Bone marrow (tissue), 2 donors: ENCODE results near the gene SKIDA1.
"Not testable (repeated sequence)": the region's sequence is repeated elsewhere in the genome, so short reads cannot be mapped to it uniquely, and the experiment has no call there.

Source experiments
- DNase-seq, 2 donors: peaks; one replicate each; lab custom pipeline; 2025; lab: John Stamatoyannopoulos, UW

Gene SKIDA1

DNA sequence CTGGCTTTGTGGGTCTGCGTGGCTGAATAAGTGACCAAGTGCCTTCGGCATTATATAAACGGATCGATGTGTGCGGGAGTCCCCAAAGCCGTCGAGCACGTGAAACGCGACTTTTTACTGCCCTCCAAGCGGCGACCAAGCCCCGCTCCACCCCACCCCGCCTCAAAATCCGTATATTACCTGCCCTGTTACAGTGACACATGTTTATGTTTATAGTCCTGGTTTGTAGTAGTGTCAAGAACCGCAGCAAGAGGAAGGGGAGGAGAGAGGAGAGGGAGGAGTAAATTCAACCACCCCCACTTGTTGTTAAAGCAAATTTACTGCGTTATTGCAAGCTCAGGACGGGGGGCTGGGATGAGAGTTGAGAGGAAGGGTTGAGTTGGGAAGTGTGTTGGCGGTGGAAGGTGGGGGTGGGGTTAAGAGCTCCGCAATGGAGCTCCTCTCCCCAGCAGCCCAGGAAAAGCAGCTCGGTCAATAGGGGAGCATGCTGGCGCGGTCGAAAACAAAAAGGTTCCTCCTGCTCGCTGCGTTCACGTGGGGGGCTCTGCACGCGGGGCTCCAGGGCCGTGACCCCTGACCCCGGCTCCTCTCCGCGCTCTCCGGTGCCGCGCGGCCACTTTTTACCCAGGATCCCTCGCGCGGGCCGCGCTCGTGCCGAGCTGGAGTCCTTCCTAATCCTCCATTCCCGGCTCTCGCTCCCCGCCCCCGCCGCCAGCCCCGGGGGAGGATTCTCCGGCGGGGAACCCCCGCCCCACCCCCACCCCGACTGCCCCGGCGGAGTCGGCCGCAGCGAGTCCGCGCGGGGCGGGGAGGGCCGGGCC lies at the start of gene SKIDA1:
TSS of gene SKIDA1 (minus strand) at position 316 of the 821 bp plus-strand sequence. CDS start 7,860 bp downstream, outside the sequence.
- peak; percentile 61 to 74 for DNase-seq

GRCh38 chr10:21574514-21574913 lies 49.0 kb upstream of the SKIDA1 start:
- not testable (repeated sequence) for DNase-seq

DNA sequence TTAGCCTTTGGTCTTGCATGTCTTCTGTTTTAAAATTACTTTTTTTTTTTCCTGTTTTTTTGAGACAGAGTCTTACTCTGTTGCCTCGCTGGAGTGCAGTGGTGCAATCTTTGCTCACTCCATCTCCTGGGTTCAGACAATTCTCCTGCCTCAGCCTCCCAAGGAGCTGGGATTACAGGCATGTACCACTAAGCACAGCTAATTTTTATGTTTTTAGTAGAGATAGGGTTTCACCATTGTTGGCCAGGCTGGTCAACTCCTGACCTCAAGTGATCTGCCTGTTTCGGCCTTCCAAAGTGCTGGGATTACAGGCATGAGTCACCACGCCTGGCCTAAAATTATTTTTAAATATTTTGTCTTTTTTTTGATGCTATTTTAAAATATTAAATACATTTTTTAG lies 47.1 kb upstream of the SKIDA1 start:
- no peak for DNase-seq

DNA sequence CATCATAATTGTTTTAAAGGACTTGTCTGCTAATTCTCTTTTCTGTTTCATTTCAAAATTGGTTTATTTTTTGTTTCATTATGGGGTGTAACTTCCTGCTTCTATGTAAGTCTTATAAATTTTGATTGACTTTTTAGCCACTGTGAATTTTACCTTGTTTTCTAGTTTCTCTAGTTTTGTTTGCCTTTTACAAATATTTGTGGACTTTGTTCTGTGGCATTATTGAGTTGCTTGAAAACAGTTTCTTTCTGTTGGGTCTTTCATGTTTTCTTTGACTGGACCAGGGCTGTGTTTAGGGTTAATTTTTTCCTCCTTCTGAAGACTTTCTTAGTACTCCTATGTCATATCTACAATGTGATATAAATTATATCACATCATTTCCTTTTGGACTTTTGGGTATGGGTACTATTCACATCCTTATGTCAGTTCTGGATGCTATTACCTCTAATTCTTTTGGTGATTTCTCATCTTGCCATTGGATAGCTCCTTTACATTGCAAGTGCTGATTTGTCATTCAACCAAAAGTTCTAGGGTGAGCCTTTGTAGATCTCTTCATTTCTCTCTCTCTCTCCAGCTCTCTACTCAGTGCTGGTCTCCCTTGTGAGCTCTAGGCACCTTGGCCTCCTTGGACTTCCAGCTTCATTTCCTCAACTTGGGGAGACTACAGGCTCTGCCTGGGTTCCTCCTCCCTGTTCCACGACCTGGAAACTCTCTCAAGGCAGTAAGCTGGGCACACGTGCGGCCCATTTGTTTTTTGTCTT lies 45.5 kb upstream of the SKIDA1 start:
- no peak for DNase-seq

DNA sequence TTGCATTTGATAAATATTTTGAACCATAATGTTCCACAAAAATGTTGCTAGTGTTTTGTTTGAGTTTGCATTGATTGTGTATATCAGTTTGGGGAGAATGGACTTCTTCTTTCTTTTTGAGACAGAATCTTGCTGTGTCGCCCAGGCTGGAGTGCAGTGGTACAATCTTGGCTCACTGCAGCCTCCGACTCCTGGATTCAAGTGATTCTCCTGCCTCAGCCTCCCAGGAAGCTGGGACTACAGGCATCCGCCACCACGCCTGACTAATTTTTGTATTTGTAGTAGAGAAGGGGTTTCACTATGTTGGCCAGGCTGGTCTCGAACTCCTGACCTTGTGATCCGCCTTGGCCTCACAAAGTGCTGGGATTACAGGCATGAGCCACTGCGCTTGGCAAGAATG lies 33.5 kb upstream of the SKIDA1 start:
- DNase-seq = not testable (repeated sequence)

- DNase-seq = no peak
Measured at GRCh38 chr10:21556527-21556926, 31.0 kb upstream of the SKIDA1 start.

GRCh38 chr10:21552638-21553037 lies 27.2 kb upstream of the SKIDA1 start:
- DNase-seq = no peak

- DNase-seq = no peak
Measured at GRCh38 chr10:21547246-21547645, 21.8 kb upstream of the SKIDA1 start.

- not testable (repeated sequence) for DNase-seq
Measured at GRCh38 chr10:21540701-21541100, 15.2 kb upstream of the SKIDA1 start.

- no peak for DNase-seq
Measured at GRCh38 chr10:21536874-21537273, 11.4 kb upstream of the SKIDA1 start.

- not testable (repeated sequence) for DNase-seq
Measured at GRCh38 chr10:21535976-21536375, 10.5 kb upstream of the SKIDA1 start.

DNA sequence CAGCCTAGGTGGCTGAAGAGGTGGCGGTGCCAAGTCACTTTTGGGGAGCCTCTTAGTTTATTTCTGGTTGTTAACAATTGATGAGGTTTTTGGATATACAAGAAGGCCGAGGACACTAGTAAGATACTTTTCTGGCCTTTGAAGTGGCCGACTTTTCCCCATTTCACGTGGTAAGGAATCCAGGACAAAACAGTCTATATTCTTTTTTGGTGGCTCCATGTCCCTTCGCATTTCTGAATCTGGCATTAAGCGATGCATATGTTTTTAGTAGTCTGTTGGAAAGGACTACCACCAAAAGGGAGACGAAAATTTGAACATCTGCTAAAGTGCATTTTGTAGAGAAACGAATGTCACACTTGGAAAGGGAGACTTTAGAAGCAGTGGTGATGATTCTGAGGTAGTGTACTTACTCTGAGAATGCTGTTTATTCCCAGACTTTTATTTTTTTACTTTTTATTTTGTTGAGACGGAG lies 10.0 kb upstream of the SKIDA1 start:
- DNase-seq = no peak

DNA sequence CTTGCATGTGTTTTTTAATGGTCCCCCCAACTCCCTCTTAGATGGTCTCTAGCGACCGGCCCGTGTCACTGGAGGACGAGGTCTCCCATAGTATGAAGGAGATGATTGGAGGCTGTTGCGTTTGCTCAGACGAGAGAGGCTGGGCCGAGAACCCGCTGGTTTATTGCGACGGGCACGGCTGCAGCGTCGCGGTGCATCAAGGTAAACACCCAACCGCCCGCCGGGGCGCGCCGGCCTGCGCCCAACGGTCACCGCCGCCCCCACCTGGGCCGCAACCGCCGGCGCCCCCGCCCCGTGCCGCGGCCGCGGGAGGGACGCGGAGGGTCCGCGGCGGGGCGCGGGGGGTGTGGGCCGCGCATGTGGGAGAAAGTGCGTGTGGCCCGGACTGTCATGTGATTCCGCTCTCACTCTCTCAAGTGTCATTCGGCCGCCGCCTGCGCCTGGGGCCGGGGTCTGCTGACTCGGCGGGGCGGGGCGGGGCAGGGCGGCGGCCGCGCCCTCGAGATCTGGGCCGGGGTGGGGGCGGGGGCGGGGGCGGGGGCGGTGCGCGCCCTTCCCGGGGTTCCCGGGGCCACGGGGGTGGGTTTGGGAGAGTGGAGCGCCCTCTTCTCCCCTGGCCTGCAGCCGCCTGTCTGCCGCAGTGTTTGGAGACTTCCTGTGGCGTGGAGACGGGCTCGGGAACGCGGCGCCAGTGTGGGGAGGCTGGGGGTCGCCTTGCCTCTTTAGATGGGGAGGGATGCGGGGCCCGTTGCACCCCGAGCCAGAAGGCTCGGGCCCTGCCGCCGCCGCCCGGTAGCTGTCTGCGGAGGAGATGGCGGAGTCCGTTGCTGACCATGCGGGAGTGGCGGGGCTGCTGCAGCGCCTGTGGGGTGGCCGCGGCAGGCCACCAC lies 9.4 kb upstream of the SKIDA1 start:
- no peak for DNase-seq

GRCh38 chr10:21534280-21534586 lies 8.8 kb upstream of the SKIDA1 start:
- no peak for DNase-seq

DNA sequence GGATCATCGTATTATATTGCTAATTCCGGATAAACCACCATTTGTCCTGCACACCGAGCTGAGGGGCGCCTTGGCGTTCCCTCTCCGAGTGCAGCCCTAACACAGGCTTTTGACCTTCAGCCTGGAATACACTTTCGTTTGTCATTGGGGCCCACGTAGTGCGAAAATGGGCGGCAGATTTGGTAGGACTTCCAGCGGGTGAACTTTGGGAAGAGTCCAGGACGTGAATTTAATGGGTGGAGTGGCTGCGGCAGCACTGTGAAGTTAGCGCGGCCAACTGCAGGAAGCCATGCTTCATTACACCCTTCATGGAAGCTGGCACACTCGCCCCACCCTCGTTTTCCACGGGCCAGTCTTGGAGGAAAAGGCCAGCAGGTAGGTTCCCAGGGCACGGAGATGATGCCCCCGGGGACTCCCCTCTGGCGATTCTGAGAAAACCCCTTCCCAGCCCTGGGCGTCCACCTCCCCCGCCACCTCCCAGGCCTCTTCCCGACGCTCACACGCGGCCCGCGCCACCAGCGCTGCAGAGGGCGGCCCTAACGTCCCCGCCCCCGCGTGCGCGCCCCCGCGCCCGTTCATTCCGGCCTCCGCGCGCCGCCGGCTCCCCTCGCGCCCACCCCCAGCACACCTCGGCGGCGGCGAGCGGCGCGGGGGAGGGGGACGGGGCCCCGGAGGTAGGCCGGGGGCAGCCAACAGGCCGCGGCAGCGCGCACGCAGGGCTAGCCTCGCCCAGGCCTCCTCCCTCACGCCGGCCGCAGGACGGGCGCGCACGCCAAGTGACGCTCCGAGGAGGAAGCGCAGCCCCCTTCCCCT lies 8.2 kb upstream of the SKIDA1 start, which contains the start of gene MLLT10:
TSS of gene MLLT10 (plus strand) at position 766 of the 813 bp plus-strand sequence. CDS start 413 bp downstream, outside the sequence.
- DNase-seq = peak; percentile 80 to 92

GRCh38 chr10:21532694-21533466 lies 7.4 kb upstream of the SKIDA1 start:
- DNase-seq = no peak

DNA sequence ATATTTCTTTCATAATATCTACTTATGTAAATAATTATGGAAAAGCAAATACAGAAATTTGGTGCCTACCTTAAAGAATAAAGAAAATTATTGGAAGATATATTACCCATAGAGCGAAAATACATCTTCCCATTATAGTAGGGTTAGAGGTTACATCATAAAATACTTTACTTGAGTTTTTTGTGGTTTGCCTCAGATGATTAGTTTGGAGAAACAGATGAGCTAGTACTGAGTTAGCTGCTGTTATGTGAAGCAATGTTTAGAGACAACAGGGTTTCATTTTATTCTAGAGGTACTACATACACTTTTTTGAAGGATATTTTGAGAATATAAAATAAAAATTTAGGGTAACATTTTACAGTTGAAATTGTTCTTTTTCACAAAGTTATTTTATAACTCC lies 5.7 kb upstream of the SKIDA1 start:
- DNase-seq = peak in 1 of 2 donors; percentile 13

DNA sequence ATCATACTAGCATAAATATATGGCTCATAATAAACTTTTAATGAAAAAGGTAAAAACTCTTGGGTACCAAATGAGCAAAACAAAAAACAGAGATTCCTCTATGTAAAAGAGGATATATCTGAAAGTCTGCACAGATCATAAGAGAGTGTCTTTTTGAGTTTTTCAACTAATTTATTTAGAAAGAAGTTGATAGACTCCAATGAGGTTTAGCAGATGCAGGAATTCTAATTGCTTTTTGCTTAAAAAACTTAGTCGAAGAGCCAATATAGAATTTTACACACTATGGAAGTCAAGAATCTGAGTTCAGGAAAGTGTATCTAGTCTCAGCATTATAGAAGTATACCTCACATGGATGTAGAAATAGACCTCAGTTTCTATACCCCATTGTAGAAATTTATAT lies 5.2 kb upstream of the SKIDA1 start:
- DNase-seq = no peak

GRCh38 chr10:21530168-21530567 lies 4.7 kb upstream of the SKIDA1 start:
- DNase-seq = no peak
